Peyer's patch (tissue), 4 donors: ENCODE data around the gene SPACA4.
A peak's percentile ranks its signal among the peaks of the same experiment; 100 is the strongest.

ENCODE experiments used
- POLR2A ChIP-seq, 2 donors: fragments of 450-650 bp; IDR thresholded peaks; one replicate each; pipeline ENCODE4 v1.5.1; 2017; ENCODE audit warnings: antibody characterized with exemption in 2 of 2, mild to moderate bottlenecking in 2 of 2, moderate library complexity in 2 of 2
- TF ChIP-seq, protein P1 (sequence below), 6 experiments: fragments of 450-650 bp in 4 of 6; fragments of 200-600 bp in 2 of 6; sonication (generic) in 1 of 6; IDR thresholded peaks; one replicate each; pipeline ENCODE4 v1.5.1; 2017 to 2019; ENCODE audit warnings: antibody characterized with exemption in 6 of 6, mild to moderate bottlenecking in 3 of 6, moderate library complexity in 1 of 6

DNA sequence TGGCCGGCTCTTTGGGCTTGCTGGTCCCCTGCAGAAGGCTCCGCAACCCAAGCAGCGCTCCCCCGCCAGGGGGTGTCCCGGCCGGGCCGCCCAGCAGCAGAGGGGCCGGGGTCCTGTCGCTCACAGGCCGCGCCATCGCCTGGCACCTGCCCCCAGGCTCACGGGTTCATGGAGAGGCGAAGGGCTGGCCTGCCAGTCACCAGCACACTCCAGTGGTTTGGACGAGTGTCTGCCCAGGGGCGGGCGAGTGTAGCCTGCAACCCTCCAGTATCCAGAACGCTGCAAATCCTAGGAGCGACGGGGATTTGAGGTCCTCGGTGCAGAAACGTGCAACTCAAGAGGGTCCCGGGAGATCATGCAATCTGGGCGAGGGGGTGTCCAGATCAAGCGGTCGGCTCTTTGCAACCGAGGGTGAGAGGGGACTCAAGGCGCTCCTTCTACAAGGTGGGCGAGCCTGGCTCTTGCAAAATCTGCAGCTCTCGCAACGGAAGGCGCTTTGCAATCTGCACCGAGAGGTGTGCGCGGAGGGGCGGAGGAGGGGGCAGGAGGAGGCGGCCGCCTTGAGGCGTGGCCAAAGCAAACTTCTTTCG, 30.4 kb downstream of the SPACA4 start, which contains the start of gene DBP:
- TF ChIP-seq, protein P1, sequence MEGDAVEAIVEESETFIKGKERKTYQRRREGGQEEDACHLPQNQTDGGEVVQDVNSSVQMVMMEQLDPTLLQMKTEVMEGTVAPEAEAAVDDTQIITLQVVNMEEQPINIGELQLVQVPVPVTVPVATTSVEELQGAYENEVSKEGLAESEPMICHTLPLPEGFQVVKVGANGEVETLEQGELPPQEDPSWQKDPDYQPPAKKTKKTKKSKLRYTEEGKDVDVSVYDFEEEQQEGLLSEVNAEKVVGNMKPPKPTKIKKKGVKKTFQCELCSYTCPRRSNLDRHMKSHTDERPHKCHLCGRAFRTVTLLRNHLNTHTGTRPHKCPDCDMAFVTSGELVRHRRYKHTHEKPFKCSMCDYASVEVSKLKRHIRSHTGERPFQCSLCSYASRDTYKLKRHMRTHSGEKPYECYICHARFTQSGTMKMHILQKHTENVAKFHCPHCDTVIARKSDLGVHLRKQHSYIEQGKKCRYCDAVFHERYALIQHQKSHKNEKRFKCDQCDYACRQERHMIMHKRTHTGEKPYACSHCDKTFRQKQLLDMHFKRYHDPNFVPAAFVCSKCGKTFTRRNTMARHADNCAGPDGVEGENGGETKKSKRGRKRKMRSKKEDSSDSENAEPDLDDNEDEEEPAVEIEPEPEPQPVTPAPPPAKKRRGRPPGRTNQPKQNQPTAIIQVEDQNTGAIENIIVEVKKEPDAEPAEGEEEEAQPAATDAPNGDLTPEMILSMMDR (IDR thresholded peaks at IDR 0.05), result peak in 5 of 6 experiments; percentile 24 to 44 (median 26)
- peak; percentile 71 to 84 for TF ChIP-seq POLR2A (IDR thresholded peaks at IDR 0.05)
